Endothelial cell of umbilical vein (primary cell): ENCODE data around the gene FOXP4. TPM values are rescaled to one million over a fixed set of nuclear protein-coding genes. Genes with fewer than 3 reads are reported as not detected.

Source experiments
- BruUV-seq: library from RNA; stranded (reverse); fragments of 400-500 nt; replicated peaks from 2 replicates; lab custom pipeline; 2021; lab: Mats Ljungman, UMichigan
- CTCF ChIA-PET: fragments of 300-600, 350-600 bp; sonication (Branson Sonifier 250); formaldehyde crosslinking; loops from one replicate; lab custom pipeline; 2021; ENCODE audit warnings: antibody characterized with exemption, inconsistent platforms; lab: Charles Lee
- POLR2A ChIA-PET: fragments of 300-600, 350-600 bp; sonication (Branson Sonifier 250); formaldehyde crosslinking; loops from one replicate; lab custom pipeline; 2021; ENCODE audit warnings: antibody characterized with exemption, inconsistent platforms; lab: Charles Lee
- DNase-seq: peaks from one replicate; pipeline ENCODE4 v3.0.0-alpha.2; 2011; ENCODE audit warnings: low read depth, low spot score
- FAIRE-seq: peaks from 2 replicates; lab custom pipeline; 2011; peaks lifted over from hg19 to GRCh38; lab: Jason Lieb, UNC
- H2AFZ ChIP-seq: 2 replicates; pipeline ENCODE4 v1.6.0; 2012; ENCODE audit warnings: low read depth, low read length, control low read depth, inconsistent platforms
- H3K27ac ChIP-seq: 2 replicates; pipeline ENCODE4 v1.5.1; 2011; ENCODE audit warnings: low read depth, mild to moderate bottlenecking, control low read depth, low read length, moderate library complexity; ENCODE audit not compliant: insufficient read depth
- H3K27me3 ChIP-seq, 2 experiments: 2 replicates each; pipeline versions ENCODE4 v1.6.0 to v1.6.1; 2011; ENCODE audit warnings: low read length in 2 of 2, mixed read lengths in 1 of 2; ENCODE audit not compliant: control insufficient read depth in 2 of 2, insufficient read depth in 2 of 2
- H3K36me3 ChIP-seq, 2 experiments: 2 replicates in 1 of 2; 3 replicates in 1 of 2; pipeline ENCODE4 v1.5.1; 2011; ENCODE audit warnings: low read length in 2 of 2, mild to moderate bottlenecking in 1 of 2, moderate library complexity in 1 of 2; ENCODE audit not compliant: control insufficient read depth in 2 of 2, insufficient read depth in 2 of 2; ENCODE audit errors: extremely low read depth in 1 of 2
- H3K4me1 ChIP-seq: 3 replicates; pipeline ENCODE4 v1.5.1; 2011; ENCODE audit warnings: mild to moderate bottlenecking, low read length; ENCODE audit not compliant: control insufficient read depth, insufficient read depth; ENCODE audit errors: extremely low read depth
- H3K4me2 ChIP-seq: 2 replicates; pipeline ENCODE4 v1.6.1; 2011; ENCODE audit warnings: low read length, control low read depth, mixed read lengths; ENCODE audit not compliant: insufficient read depth
- H3K4me3 ChIP-seq, 3 experiments: fragments of 200-600 bp in 1 of 3; sonication (generic), shearing (Covaris generic) in 1 of 3; replicated peaks in 1 of 3; 2 replicates each; pipeline ENCODE4 v1.5.1; 2011 to 2016; ENCODE audit warnings: control low read depth in 3 of 3, low read length in 3 of 3, mild to moderate bottlenecking in 2 of 3, inconsistent platforms in 1 of 3, low read depth in 1 of 3, moderate library complexity in 1 of 3; ENCODE audit not compliant: insufficient read depth in 1 of 3
- H3K79me2 ChIP-seq: 2 replicates; pipeline ENCODE4 v1.6.0; 2012; ENCODE audit warnings: low read length, inconsistent platforms; ENCODE audit not compliant: control insufficient read depth, insufficient read depth
- H3K9ac ChIP-seq: replicated peaks from 2 replicates; pipeline ENCODE3; 2011; ENCODE audit warnings: low read length, control low read depth; ENCODE audit not compliant: insufficient read depth; ENCODE audit errors: extremely low read depth
- H3K9me1 ChIP-seq: replicated peaks from 3 replicates; pipeline ENCODE4 v1.6.0; 2011; ENCODE audit warnings: mild to moderate bottlenecking, low read length; ENCODE audit not compliant: control insufficient read depth, insufficient read depth; ENCODE audit errors: extremely low read depth
- H3K9me3 ChIP-seq: replicated peaks from 2 replicates; pipeline ENCODE4 v1.5.1; 2012; ENCODE audit warnings: low read length, inconsistent platforms; ENCODE audit not compliant: control insufficient read depth, insufficient read depth
- H4K20me1 ChIP-seq: replicated peaks from 2 replicates; pipeline ENCODE3; 2011; ENCODE audit warnings: mild to moderate bottlenecking, low read length; ENCODE audit not compliant: control insufficient read depth, insufficient read depth; ENCODE audit errors: extremely low read depth
- EZH2 ChIP-seq: IDR thresholded peaks from 2 replicates; pipeline ENCODE4 v1.6.1; 2012; ENCODE audit warnings: borderline replicate concordance, low read depth, mild to moderate bottlenecking, moderate library complexity, low read length, inconsistent platforms; ENCODE audit not compliant: severe bottlenecking
- FOS ChIP-seq: IDR thresholded peaks from 2 replicates; pipeline ENCODE4 v1.6.1; 2011; ENCODE audit warnings: mild to moderate bottlenecking, low read length, moderate library complexity, borderline replicate concordance; ENCODE audit not compliant: insufficient read depth
- GATA2 ChIP-seq: IDR thresholded peaks from 2 replicates; pipeline ENCODE4 v1.7.0; 2011; ENCODE audit warnings: low read depth, mild to moderate bottlenecking, moderate library complexity, mixed read lengths, low read length; ENCODE audit not compliant: insufficient read length, insufficient read depth
- JUN ChIP-seq: IDR thresholded peaks from 2 replicates; pipeline ENCODE4 v1.6.1; 2011; ENCODE audit warnings: borderline replicate concordance, low read depth; ENCODE audit not compliant: insufficient read length, insufficient read depth
- MYC ChIP-seq: IDR thresholded peaks from one replicate; pipeline ENCODE4 v1.6.1; 2011; ENCODE audit warnings: mild to moderate bottlenecking, low read depth, low read length
- POLR2A ChIP-seq: IDR thresholded peaks from 2 replicates; pipeline ENCODE4 v1.6.1; 2012; ENCODE audit warnings: low read depth, mild to moderate bottlenecking, control low read depth, low read length
- POLR2AphosphoS5 ChIP-seq: IDR thresholded peaks from 2 replicates; pipeline ENCODE4 v1.6.1; 2012; ENCODE audit warnings: low read depth, mild to moderate bottlenecking, control low read depth, low read length, moderate library complexity; ENCODE audit not compliant: insufficient read depth
- dilution Hi-C: fragments of 300-500 bp; cut with MboI; formaldehyde crosslinking; loops from one replicate; pipeline ENCODE4 v1.15.0; 2019; ENCODE audit warnings: low sequenced_read_pairs; ENCODE audit not compliant: extremely low pct_ligation_motif_present
- intact Hi-C: fragments of 100-400 bp; cut with micrococcal nuclease; formaldehyde crosslinking; loops from one replicate; pipeline ENCODE4 v1.10.0; 2022
- polyA plus RNA-seq, 4 experiments: library from polyadenylated mRNA; depleted of rRNA in 3 of 4; stranded (reverse) in 3 of 4; unstranded in 1 of 4; fragments of >200 nt; gene quantifications; 2 replicates each; pipeline versions ENCODE4 v1.2.1 to v1.2.3, GENCODE V29; 2011 to 2012; ENCODE audit warnings: missing spikeins in 1 of 4
- total RNA-seq: library from RNA; stranded (reverse); gene quantifications from 2 replicates; pipeline ENCODE4 v1.2.3, GENCODE V29; 2021
- TF ChIP-seq, protein P1 (sequence below), 2 donors: IDR thresholded peaks; 1 replicate in 1 of 2; 2 replicates in 1 of 2; pipeline ENCODE4 v1.5.1; 2011; ENCODE audit warnings: low read length in 2 of 2, mild to moderate bottlenecking in 2 of 2, moderate library complexity in 2 of 2, control low read depth in 1 of 2, inconsistent platforms in 1 of 2, low read depth in 1 of 2; ENCODE audit not compliant: insufficient read depth in 1 of 2; ENCODE audit errors: extremely low read depth in 1 of 2
- TF ChIP-seq, protein P2 (sequence below): IDR thresholded peaks from 2 replicates; pipeline ENCODE4 v1.6.1; 2011; ENCODE audit not compliant: insufficient read depth, insufficient read length

FOXP4 gene
- total and polyA plus RNA-seq, 2 donors (not counting 3 experiments of a cell fraction or from before 2014, with no cell fraction given): 5.6 to 23.9 TPM

DNA sequence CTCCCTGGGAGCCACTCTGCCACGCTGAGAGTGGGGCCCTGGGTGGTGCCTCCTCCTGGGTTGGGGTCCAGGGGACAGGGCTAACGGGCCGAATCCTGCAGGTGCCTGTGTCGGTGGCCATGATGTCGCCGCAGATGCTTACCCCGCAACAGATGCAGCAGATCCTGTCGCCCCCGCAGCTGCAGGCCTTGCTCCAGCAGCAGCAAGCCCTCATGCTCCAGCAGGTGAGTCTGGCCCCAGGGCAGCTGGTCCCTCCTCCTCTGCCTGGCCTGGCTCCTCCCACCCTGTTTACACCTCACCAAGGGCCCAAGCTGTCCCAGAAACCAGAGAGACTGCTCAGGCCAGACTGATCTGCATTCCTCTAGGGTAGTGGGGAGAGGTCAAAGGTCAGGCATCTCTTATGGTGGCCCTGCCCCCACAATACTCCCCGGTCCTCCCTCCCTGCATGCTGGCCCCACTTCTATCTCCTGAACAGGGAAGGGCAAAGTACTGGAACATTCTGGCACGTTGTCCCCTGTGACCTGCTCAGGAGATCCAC lies 38.6 kb downstream of the FOXP4 start:
- no peaks in the 10 kb centered on the region for H4K20me1 ChIP-seq
- dilution Hi-C loops (no loop called here), intact Hi-C loops (no loop called here)
- H3K79me2 ChIP-seq: no peaks in the 10 kb centered on the region
- no TSS peak for BruUV-seq
- TF ChIP-seq EZH2 (no peak), JUN (no peak), FOS (no peak), POLR2A (no peak), GATA2 (no peak), POLR2AphosphoS5 (no peak), MYC (no peak)
- TF ChIP-seq, protein P1, sequence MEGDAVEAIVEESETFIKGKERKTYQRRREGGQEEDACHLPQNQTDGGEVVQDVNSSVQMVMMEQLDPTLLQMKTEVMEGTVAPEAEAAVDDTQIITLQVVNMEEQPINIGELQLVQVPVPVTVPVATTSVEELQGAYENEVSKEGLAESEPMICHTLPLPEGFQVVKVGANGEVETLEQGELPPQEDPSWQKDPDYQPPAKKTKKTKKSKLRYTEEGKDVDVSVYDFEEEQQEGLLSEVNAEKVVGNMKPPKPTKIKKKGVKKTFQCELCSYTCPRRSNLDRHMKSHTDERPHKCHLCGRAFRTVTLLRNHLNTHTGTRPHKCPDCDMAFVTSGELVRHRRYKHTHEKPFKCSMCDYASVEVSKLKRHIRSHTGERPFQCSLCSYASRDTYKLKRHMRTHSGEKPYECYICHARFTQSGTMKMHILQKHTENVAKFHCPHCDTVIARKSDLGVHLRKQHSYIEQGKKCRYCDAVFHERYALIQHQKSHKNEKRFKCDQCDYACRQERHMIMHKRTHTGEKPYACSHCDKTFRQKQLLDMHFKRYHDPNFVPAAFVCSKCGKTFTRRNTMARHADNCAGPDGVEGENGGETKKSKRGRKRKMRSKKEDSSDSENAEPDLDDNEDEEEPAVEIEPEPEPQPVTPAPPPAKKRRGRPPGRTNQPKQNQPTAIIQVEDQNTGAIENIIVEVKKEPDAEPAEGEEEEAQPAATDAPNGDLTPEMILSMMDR (IDR thresholded peaks at IDR 0.05; ENCODE audit: extremely low read depth in 1 of 2, insufficient read depth in 1 of 2, low read depth in 1 of 2, low read length in 2 of 2): no peak
- TF ChIP-seq, protein P2, sequence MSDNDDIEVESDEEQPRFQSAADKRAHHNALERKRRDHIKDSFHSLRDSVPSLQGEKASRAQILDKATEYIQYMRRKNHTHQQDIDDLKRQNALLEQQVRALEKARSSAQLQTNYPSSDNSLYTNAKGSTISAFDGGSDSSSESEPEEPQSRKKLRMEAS: no peak
- peaks cover 21% of the 10 kb centered on the region for H3K4me1 ChIP-seq
- DNase-seq: no peak
- H3K4me2 ChIP-seq: no peak overlapping the region
- no peak overlapping the region for H3K4me3 ChIP-seq
- no peak overlapping the region for H3K27ac ChIP-seq
- no peak for FAIRE-seq
- no peaks in the 10 kb centered on the region for H3K9me3 ChIP-seq
- CTCF ChIA-PET: interaction anchor here (1.1 to 1.3 kb wide), 2 partner anchors 35 to 217 kb away, joined by 3 read pairs; no protein-coding TSS in a partner anchor
- H3K9ac ChIP-seq: no peak overlapping the region
- POLR2A ChIA-PET: no interaction called here
- H2AFZ ChIP-seq: no peak overlapping the region
- H3K36me3 ChIP-seq: peaks cover 0 to 14% of the 10 kb centered on the region in 2 experiments
- H3K9me1 ChIP-seq: no peaks in the 10 kb centered on the region
- no peaks in the 10 kb centered on the region for H3K27me3 ChIP-seq
